ENCODE measurements around the gene DCDC2C.

The DCDC2C gene

DNA sequence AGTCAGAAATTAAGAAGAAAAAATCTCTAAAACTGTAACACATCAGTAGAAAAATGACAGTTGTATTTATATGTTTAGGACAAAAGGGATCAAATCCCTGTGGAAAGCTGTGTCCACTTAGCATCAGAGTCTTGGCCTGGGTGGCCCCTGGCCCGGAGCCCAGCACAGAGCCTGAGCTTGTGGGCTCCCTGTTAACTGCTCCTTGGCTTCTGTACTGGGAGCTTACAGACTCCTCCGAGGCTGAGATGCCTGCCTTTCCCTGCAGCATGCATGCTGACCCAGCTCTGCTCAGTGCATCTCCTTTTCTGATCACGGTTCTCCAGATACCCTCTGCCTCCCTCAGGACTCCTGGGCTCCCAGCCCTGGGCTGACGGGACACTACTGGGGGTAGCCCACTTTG lies 98.1 kb downstream of the DCDC2C start:
- Histone ChIP-seq H3K4me2 (ENCODE audit: low read depth, low read length, poor library complexity, severe bottlenecking) (no peak overlapping the region), H3K36me3 (ENCODE audit: insufficient read depth, low read length) (no peaks in the 10 kb centered on the region), H3K4me1 (ENCODE audit: insufficient read depth, low read length, poor library complexity, severe bottlenecking) (no peaks in the 10 kb centered on the region), H3K9me3 (ENCODE audit: insufficient read depth, low read depth, low read length) (no peaks in the 10 kb centered on the region), H2AFZ (ENCODE audit: low read length) (no peak overlapping the region), H3F3A (ENCODE audit: low read depth) (no peaks in the 10 kb centered on the region), H3K4me3 (ENCODE audit: low read length, poor library complexity, severe bottlenecking) (no peak overlapping the region), H3K9ac (ENCODE audit: low read depth, low read length, poor library complexity, severe bottlenecking) (no peak overlapping the region), H4K20me1 (ENCODE audit: insufficient read depth, low read length, poor library complexity, severe bottlenecking) (no peaks in the 10 kb centered on the region), H3K79me2 (ENCODE audit: insufficient read depth, low read length) (no peaks in the 10 kb centered on the region), H3K27me3 (ENCODE audit: insufficient read depth, low read length, poor library complexity, severe bottlenecking) (no peaks in the 10 kb centered on the region), H3K9me2 (replicated peaks; ENCODE audit: low read depth, low read length) (no peaks in the 10 kb centered on the region)
- no peak for TF ChIP-seq EZH2phosphoT487 (IDR thresholded peaks at IDR 0.05; ENCODE audit: borderline replicate concordance)
- TF ChIP-seq, protein P1, sequence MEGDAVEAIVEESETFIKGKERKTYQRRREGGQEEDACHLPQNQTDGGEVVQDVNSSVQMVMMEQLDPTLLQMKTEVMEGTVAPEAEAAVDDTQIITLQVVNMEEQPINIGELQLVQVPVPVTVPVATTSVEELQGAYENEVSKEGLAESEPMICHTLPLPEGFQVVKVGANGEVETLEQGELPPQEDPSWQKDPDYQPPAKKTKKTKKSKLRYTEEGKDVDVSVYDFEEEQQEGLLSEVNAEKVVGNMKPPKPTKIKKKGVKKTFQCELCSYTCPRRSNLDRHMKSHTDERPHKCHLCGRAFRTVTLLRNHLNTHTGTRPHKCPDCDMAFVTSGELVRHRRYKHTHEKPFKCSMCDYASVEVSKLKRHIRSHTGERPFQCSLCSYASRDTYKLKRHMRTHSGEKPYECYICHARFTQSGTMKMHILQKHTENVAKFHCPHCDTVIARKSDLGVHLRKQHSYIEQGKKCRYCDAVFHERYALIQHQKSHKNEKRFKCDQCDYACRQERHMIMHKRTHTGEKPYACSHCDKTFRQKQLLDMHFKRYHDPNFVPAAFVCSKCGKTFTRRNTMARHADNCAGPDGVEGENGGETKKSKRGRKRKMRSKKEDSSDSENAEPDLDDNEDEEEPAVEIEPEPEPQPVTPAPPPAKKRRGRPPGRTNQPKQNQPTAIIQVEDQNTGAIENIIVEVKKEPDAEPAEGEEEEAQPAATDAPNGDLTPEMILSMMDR (conservative IDR thresholded peaks at IDR 0.05; ENCODE audit: low read length): no peak

DNA sequence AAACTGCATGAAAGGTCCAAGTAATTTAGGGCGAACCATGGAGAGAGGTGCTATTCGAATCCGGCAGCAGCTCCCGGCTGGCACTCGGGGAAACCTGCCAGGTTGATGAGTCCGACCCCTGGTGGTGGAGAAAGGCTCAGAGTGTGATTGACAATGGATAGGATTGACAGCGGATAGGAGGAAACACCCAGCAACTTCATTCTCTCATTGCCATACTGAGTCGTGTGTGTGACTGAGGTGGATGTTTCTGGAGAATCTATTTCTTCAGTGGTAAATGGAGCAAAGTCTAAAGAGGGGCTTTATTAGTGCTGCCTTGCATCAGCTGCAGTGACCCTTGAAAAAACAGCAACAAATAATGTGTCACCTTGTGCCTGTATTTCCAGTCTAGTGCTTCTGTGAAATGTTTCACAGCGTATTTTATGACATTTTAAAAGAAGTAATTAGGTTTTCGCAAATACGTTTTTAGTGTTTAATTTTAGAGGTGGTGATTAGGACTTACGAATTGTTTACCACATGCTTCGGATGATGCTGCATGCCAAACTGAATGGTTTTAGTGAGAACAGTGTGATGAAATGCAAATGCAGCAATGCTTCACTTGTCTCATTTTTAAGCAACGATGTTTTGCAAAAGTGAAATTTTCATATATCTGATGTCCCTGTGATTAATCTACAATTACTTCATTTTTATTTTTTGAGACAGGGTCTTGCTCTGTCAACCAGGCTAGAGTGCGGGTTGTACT lies 102.0 kb downstream of the DCDC2C start:
- no peak overlapping the region for H3K4me3 ChIP-seq (ENCODE audit: low read length, poor library complexity, severe bottlenecking)
- no peaks in the 10 kb centered on the region for H3K79me2 ChIP-seq (ENCODE audit: insufficient read depth, low read length)
- no peaks in the 10 kb centered on the region for H4K20me1 ChIP-seq (ENCODE audit: insufficient read depth, low read length, poor library complexity, severe bottlenecking)
- no peaks in the 10 kb centered on the region for H3K4me1 ChIP-seq (ENCODE audit: insufficient read depth, low read length, poor library complexity, severe bottlenecking)
- H3K36me3 ChIP-seq (ENCODE audit: insufficient read depth, low read length): no peaks in the 10 kb centered on the region
- H3K27me3 ChIP-seq (ENCODE audit: insufficient read depth, low read length, poor library complexity, severe bottlenecking): no peaks in the 10 kb centered on the region
- no peaks in the 10 kb centered on the region for H3K9me2 ChIP-seq (replicated peaks; ENCODE audit: low read depth, low read length)
- H3K4me2 ChIP-seq (ENCODE audit: low read depth, low read length, poor library complexity, severe bottlenecking): no peak overlapping the region
- H3K9me3 ChIP-seq (ENCODE audit: insufficient read depth, low read depth, low read length): no peaks in the 10 kb centered on the region
- H2AFZ ChIP-seq (ENCODE audit: low read length): no peak overlapping the region
- no peak overlapping the region for H3K9ac ChIP-seq (ENCODE audit: low read depth, low read length, poor library complexity, severe bottlenecking)
- no peaks in the 10 kb centered on the region for H3F3A ChIP-seq (ENCODE audit: low read depth)
- TF ChIP-seq, protein P1 (conservative IDR thresholded peaks at IDR 0.05; ENCODE audit: low read length): peak; percentile 58
- no peak for TF ChIP-seq EZH2phosphoT487 (IDR thresholded peaks at IDR 0.05; ENCODE audit: borderline replicate concordance)

DNA sequence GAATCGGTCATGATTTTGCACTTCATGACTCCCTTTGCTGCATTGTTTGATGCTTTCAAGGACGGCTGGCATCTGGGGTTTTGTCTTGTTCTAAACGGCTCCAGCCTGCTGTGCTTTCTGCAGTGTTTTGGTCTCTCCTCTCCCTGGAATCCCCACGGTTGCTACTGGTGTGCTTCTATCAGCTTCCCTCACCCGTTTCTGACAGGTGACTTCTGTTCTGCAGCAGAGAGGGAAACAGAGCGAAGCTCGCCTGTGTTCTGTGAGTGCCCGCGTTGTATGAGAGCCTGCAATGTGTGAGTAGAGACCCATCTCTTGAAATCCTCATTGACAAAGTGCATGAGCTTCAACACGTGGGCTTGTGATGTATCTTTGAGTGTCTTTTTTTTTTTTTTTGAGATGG lies 102.8 kb downstream of the DCDC2C start:
- no peaks in the 10 kb centered on the region for H3F3A ChIP-seq (ENCODE audit: low read depth)
- H2AFZ ChIP-seq (ENCODE audit: low read length): no peak overlapping the region
- no peak overlapping the region for H3K4me2 ChIP-seq (ENCODE audit: low read depth, low read length, poor library complexity, severe bottlenecking)
- TF ChIP-seq, protein P1 (conservative IDR thresholded peaks at IDR 0.05; ENCODE audit: low read length): no peak
- no peak for TF ChIP-seq EZH2phosphoT487 (IDR thresholded peaks at IDR 0.05; ENCODE audit: borderline replicate concordance)
- H3K4me3 ChIP-seq (ENCODE audit: low read length, poor library complexity, severe bottlenecking): no peak overlapping the region
- H3K9ac ChIP-seq (ENCODE audit: low read depth, low read length, poor library complexity, severe bottlenecking): no peak overlapping the region
- H3K36me3 ChIP-seq (ENCODE audit: insufficient read depth, low read length): no peaks in the 10 kb centered on the region
- no peaks in the 10 kb centered on the region for H3K4me1 ChIP-seq (ENCODE audit: insufficient read depth, low read length, poor library complexity, severe bottlenecking)
- H4K20me1 ChIP-seq (ENCODE audit: insufficient read depth, low read length, poor library complexity, severe bottlenecking): no peaks in the 10 kb centered on the region
- no peaks in the 10 kb centered on the region for H3K27me3 ChIP-seq (ENCODE audit: insufficient read depth, low read length, poor library complexity, severe bottlenecking)
- H3K79me2 ChIP-seq (ENCODE audit: insufficient read depth, low read length): no peaks in the 10 kb centered on the region
- H3K9me2 ChIP-seq (replicated peaks; ENCODE audit: low read depth, low read length): no peaks in the 10 kb centered on the region
- no peaks in the 10 kb centered on the region for H3K9me3 ChIP-seq (ENCODE audit: insufficient read depth, low read depth, low read length)
